Spleen (tissue), 11 donors: Measurements from ENCODE around the gene RANBP3. TPM values are rescaled to one million over a fixed set of nuclear protein-coding genes. Genes with fewer than 3 reads are reported as not detected.
A peak's percentile ranks its signal among the peaks of the same experiment; 100 is the strongest.

ENCODE experiments used
- DNase-seq: peaks from one replicate; pipeline ENCODE4 v3.0.0-alpha.2; 2020
- H3K27ac ChIP-seq, 8 donors: fragments of 200-600 bp; sonication (generic) in 7 of 8; 1 replicate in 4 of 8; 2 replicates in 4 of 8; pipeline versions ENCODE4 v1.5.0 to v1.8.0; 2016 to 2021; ENCODE audit warnings: inconsistent platforms in 4 of 8, mild to moderate bottlenecking in 4 of 8, moderate library complexity in 1 of 8
- H3K27me3 ChIP-seq, 7 donors: fragments of 200-600 bp; sonication (generic) in 6 of 7; replicated peaks in 1 of 7; 1 replicate in 4 of 7; 2 replicates in 3 of 7; pipeline versions ENCODE4 v1.5.0 to v1.8.0; 2016 to 2021; ENCODE audit warnings: inconsistent platforms in 3 of 7, mild to moderate bottlenecking in 1 of 7
- H3K36me3 ChIP-seq, 6 donors: fragments of 200-600 bp; sonication (generic) in 5 of 6; 1 replicate in 4 of 6; 2 replicates in 2 of 6; pipeline versions ENCODE4 v1.5.0 to v1.8.0; 2016 to 2021; ENCODE audit warnings: inconsistent platforms in 2 of 6
- H3K4me1 ChIP-seq, 6 donors: fragments of 200-600 bp; sonication (generic) in 5 of 6; 1 replicate in 3 of 6; 2 replicates in 3 of 6; pipeline versions ENCODE4 v1.5.0 to v1.8.0; 2016 to 2021; ENCODE audit warnings: inconsistent platforms in 3 of 6
- H3K4me3 ChIP-seq, 8 donors: fragments of 200-600 bp; sonication (generic) in 7 of 8; 1 replicate in 4 of 8; 2 replicates in 4 of 8; pipeline versions ENCODE4 v1.5.0 to v1.8.0; 2016 to 2021; ENCODE audit warnings: inconsistent platforms in 4 of 8, mild to moderate bottlenecking in 4 of 8, moderate library complexity in 2 of 8
- H3K9me3 ChIP-seq, 8 donors: fragments of 200-600 bp; sonication (generic) in 7 of 8; 1 replicate in 4 of 8; 2 replicates in 4 of 8; pipeline versions ENCODE4 v1.5.0 to v1.8.0; 2016 to 2021; ENCODE audit warnings: inconsistent platforms in 4 of 8
- CTCF ChIP-seq, 11 experiments: fragments of 200-600 bp in 7 of 11; fragments of 450-650 bp in 4 of 11; sonication (generic) in 4 of 11; IDR thresholded peaks in 8 of 11; conservative IDR thresholded peaks in 3 of 11; 1 replicate in 7 of 11; 2 replicates in 4 of 11; pipeline versions ENCODE4 v1.4.0 to v1.8.0; 2016 to 2021; ENCODE audit warnings: antibody characterized with exemption in 11 of 11, inconsistent platforms in 4 of 11, mild to moderate bottlenecking in 1 of 11
- POLR2A ChIP-seq, 3 donors: fragments of 450-650 bp; IDR thresholded peaks; one replicate each; pipeline ENCODE4 v1.5.1; 2017; ENCODE audit warnings: antibody characterized with exemption in 3 of 3, mild to moderate bottlenecking in 1 of 3
- POLR2AphosphoS5 ChIP-seq, 3 donors: sonication (generic); formaldehyde crosslinking; IDR thresholded peaks; one replicate each; pipeline ENCODE4 v1.5.1; 2017; ENCODE audit warnings: antibody characterized with exemption in 3 of 3
- WGBS, 5 donors: extraction: QIAGEN DNeasy Blood & Tissue Kit in 3 of 5; methylation state at CpG; one replicate each; pipeline versions ENCODE4 v1.1.5 to v1.1.7; 2013 to 2018; 5-methylcytosine and 5-hydroxymethylcytosine counted together
- intact Hi-C: fragments of 100-400 bp; cut with DNase I; formaldehyde crosslinking; loops from one replicate; pipeline ENCODE4 v1.15.0; 2023; ENCODE audit warnings: low total_unique reads
- polyA plus RNA-seq, 3 donors: library from polyadenylated mRNA; stranded (reverse); fragments of 200-250 nt; gene quantifications; one replicate each; pipeline ENCODE4 v1.2.1, GENCODE V29; 2013
- total RNA-seq, 7 donors: library from RNA; depleted of rRNA in 3 of 7; stranded (reverse); fragments of >200 nt in 3 of 7; fragmentation: NEBNext Ultra II Directional in 4 of 7; extraction: Animal tissue kit (Norgen Biotek cat#: 25700) in 4 of 7; gene quantifications; one replicate each; pipeline versions ENCODE4 v1.1.0 to v1.2.1, GENCODE V29; 2016 to 2021
- donor health status: healthy with polysubstance abuse.
- donor health status: DM: no; HTN: no; CAD: no; lungs with moderate emphysema.
- donor health status: DM: no; HTN: no; CAD: no.
- donor health status: Bipolar disorder and iron deficiency.
- donor health status: healthy.
- donor health status: DM: no; HTN: no; CAD: no.
- donor health status: DM: yes; HTN: yes; CAD: no.

Gene RANBP3
- total and polyA plus RNA-seq, 10 donors = 27.5 to 92.9 (median 69.8) TPM

- intact Hi-C loops = no loop called here
- H3K36me3 ChIP-seq = peaks cover 12 to 94% (median 59%) of the 10 kb centered on the region in 6 donors
- no peaks in the 10 kb centered on the region for H3K27me3 ChIP-seq
- H3K4me3 ChIP-seq = no peak within 1 kb of the TSS
- DNase-seq = no peak
- 81 to 90% (median 85%) methylated on average over 6 to 10 of the region's 10 CpGs for WGBS, 5 donors
- peak within 1 kb of the TSS in 1 of 8 donors; percentile 17 for H3K27ac ChIP-seq
- peaks cover 0 to 4% (median 0%) of the 10 kb centered on the region in 6 donors for H3K4me1 ChIP-seq
- peak in 2 of 3 donors; percentile 5 to 42 for TF ChIP-seq POLR2AphosphoS5 (IDR thresholded peaks at IDR 0.05)
- no peak for TF ChIP-seq CTCF (IDR thresholded peaks at IDR 0.05 in 8 of 11, conservative IDR thresholded peaks at IDR 0.05 in 3 of 11)
- H3K9me3 ChIP-seq = no peaks in the 10 kb centered on the region
Measured at GRCh38 chr19:5913739-5914357, 64.1 kb downstream of the RANBP3 start, which contains the start of gene CAPS. Gene CAPS (plus strand): TSS chr19:5914254. CDS start chr19:5914407, 153 bp downstream.

DNA sequence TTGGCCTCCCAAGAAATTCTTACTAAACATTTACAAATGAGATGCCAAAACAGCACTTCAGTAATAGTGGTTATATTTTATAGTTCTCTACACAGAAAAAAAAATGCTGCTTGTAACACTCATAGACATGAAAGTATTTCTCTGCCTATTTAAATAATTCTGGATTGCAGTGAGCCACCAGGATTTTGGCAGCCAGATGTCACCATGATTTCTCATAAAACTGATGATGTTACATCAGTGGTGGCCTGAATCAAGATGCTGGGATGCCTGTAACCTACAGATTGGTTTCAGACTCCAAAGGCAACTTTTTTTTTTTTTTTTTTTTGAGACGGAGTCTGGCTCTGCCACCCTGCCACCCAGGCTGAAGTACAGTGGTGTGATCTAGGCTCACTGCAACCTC is 66.6 kb downstream of the RANBP3 start:
- H3K4me3 ChIP-seq = no peak overlapping the region
- H3K27ac ChIP-seq = no peak overlapping the region
- H3K36me3 ChIP-seq = peaks cover 0 to 75% (median 37%) of the 10 kb centered on the region in 6 donors
- peaks cover 0 to 24% (median under 1%) of the 10 kb centered on the region in 6 donors for H3K4me1 ChIP-seq
- DNase-seq = no peak
- intact Hi-C loops = no loop called here
- TF ChIP-seq POLR2AphosphoS5 (IDR thresholded peaks at IDR 0.05) (no peak), CTCF (IDR thresholded peaks at IDR 0.05 in 8 of 11, conservative IDR thresholded peaks at IDR 0.05 in 3 of 11) (no peak), POLR2A (IDR thresholded peaks at IDR 0.05) (no peak)
- 83 to 100% (median 91%) methylated on average over 1 of the region's 1 CpG for WGBS, 5 donors
- H3K9me3 ChIP-seq = no peaks in the 10 kb centered on the region
- H3K27me3 ChIP-seq = no peaks in the 10 kb centered on the region

- WGBS, 5 donors = 73 to 97% (median 90%) methylated on average over 1 of the region's 1 CpG
Measured at GRCh38 chr19:5910638-5910907, 67.4 kb downstream of the RANBP3 start.

More at GRCh38 chr19:5910638-5910907, 67.4 kb downstream of the RANBP3 start:
- no peak overlapping the region for H3K27ac ChIP-seq
- H3K36me3 ChIP-seq = peaks cover 0 to 67% (median 29%) of the 10 kb centered on the region in 6 donors
- no peak overlapping the region for H3K4me3 ChIP-seq
- H3K9me3 ChIP-seq = no peaks in the 10 kb centered on the region
- no peaks in the 10 kb centered on the region for H3K27me3 ChIP-seq
- no peak for DNase-seq
- H3K4me1 ChIP-seq = peaks cover 5 to 32% (median 8%) of the 10 kb centered on the region in 6 donors
- no peak for TF ChIP-seq POLR2A (IDR thresholded peaks at IDR 0.05)
- TF ChIP-seq CTCF (IDR thresholded peaks at IDR 0.05 in 8 of 11, conservative IDR thresholded peaks at IDR 0.05 in 3 of 11) = no peak
- no peak for TF ChIP-seq POLR2AphosphoS5 (IDR thresholded peaks at IDR 0.05)
- intact Hi-C loops = no loop called here
